ENCODE measurements around the gene MBD3L3.

DNA sequence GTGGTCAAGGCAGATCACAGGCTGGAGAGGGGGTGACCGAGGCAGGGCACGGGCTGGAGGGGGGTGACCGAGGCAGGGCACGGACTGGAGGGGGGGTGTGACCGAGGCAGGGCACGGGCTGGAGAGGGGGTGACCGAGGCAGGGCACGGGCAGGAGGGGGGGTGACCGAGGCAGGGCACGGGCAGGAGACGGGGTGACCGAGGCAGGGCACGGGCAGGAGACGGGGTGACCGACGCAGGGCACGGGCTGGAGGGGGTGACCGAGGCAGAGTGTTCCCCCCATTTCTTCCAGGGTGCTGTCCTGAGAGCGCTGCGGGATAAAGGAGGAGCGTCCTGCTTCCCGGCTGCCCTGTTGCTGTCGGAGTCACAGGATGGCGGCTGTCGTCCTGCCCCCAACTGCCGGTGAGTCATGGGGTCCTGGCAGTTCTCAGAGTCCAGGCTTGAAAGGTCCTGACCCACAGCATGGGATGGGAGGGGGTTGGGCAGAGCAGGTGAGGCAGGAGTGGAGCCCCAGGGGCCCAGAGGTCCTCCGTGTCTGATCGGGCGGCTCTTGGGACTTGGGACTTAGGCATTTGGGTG lies 16.3 kb upstream of the MBD3L3 start:
- no peak for TF ChIP-seq TAF1 (IDR thresholded peaks at IDR 0.05; ENCODE audit: borderline replicate concordance, low read depth, low read length)
- TF ChIP-seq, protein P1, sequence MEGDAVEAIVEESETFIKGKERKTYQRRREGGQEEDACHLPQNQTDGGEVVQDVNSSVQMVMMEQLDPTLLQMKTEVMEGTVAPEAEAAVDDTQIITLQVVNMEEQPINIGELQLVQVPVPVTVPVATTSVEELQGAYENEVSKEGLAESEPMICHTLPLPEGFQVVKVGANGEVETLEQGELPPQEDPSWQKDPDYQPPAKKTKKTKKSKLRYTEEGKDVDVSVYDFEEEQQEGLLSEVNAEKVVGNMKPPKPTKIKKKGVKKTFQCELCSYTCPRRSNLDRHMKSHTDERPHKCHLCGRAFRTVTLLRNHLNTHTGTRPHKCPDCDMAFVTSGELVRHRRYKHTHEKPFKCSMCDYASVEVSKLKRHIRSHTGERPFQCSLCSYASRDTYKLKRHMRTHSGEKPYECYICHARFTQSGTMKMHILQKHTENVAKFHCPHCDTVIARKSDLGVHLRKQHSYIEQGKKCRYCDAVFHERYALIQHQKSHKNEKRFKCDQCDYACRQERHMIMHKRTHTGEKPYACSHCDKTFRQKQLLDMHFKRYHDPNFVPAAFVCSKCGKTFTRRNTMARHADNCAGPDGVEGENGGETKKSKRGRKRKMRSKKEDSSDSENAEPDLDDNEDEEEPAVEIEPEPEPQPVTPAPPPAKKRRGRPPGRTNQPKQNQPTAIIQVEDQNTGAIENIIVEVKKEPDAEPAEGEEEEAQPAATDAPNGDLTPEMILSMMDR (IDR thresholded peaks at IDR 0.05): no peak
- no peak for TF ChIP-seq MXI1 (IDR thresholded peaks at IDR 0.05; ENCODE audit: low read depth, low read length)

Data from SK-N-SH (cell line).